T-helper 1 cell treated with Interleukin-12 subunit alpha and Interleukin-12 subunit beta and Interleukin-4 antibody, amounts not matched to agents 30 μg/mL and 1 μg/mL, for 36 hours (primary cell): ENCODE measurements around the gene GPD2.
"Not testable (repeated sequence)": the region's sequence is repeated elsewhere in the genome, so short reads cannot be mapped to it uniquely, and the experiment has no call there.

Experiments
- H3K27ac Mint-ChIP-seq: one replicate; pipeline ENCODE4 v1.8.0; 2021; ENCODE audit warnings: mild to moderate bottlenecking, mixed read lengths
- H3K27me3 Mint-ChIP-seq: one replicate; pipeline ENCODE4 v1.8.0; 2021; ENCODE audit warnings: low read depth, mixed read lengths
- H3K36me3 Mint-ChIP-seq: one replicate; pipeline ENCODE4 v1.8.0; 2021; ENCODE audit warnings: low read depth, mixed read lengths
- H3K4me1 Mint-ChIP-seq: one replicate; pipeline ENCODE4 v1.8.0; 2021; ENCODE audit warnings: low read depth, mixed read lengths
- H3K4me3 Mint-ChIP-seq: one replicate; pipeline ENCODE4 v1.8.0; 2021; ENCODE audit warnings: mild to moderate bottlenecking, moderate library complexity, mixed read lengths
- H3K9me3 Mint-ChIP-seq: one replicate; pipeline ENCODE4 v1.8.0; 2021; ENCODE audit warnings: mixed read lengths

GPD2 gene

DNA sequence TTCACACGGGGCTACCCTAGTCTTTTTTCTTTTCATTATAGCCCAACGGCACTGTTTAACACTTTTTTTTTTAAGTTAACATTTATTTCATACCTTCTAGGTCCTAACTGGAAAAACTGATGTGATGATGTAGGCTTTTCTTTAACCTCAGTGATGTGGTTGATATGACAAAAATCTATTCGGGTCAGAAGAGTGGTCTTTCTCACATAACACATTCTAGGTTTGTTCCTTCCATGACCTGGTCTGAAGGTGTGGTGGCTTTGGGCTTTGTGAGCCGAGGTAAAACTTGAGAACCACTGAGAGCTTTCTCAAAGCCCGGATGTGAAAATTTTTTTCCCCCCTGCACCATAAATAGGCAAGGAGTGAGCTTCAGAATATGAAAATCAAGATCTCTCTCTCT is 44.2 kb downstream of the GPD2 start:
- Mint-ChIP-seq H3K4me3 (no peak overlapping the region), H3K9me3 (no peaks in the 10 kb centered on the region), H3K4me1 (peaks cover 43% of the 10 kb centered on the region), H3K36me3 (peaks cover 8% of the 10 kb centered on the region), H3K27ac (no peak overlapping the region), H3K27me3 (no peaks in the 10 kb centered on the region)

DNA sequence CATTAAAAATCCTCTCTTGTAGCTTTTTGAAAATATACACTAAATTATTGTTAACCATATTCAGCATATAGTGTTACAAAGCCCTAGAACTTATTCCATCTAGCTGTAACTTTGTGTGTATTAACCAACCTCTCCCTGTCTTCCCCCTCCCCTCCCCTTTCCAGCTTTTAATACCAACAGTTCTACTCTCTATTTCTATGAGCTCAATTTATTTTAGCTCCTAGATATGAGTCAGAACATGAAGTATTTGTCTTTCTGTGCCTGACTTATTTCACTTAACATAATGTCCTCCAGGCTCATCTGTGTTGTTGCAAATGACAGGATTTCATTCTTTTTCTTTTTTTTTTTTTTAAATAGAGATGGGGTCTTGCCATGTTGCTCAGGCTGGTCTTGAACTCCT is 45.1 kb downstream of the GPD2 start:
- H3K27ac Mint-ChIP-seq: no peak overlapping the region
- no peak overlapping the region for H3K4me3 Mint-ChIP-seq
- H3K9me3 Mint-ChIP-seq: no peaks in the 10 kb centered on the region
- no peaks in the 10 kb centered on the region for H3K27me3 Mint-ChIP-seq
- H3K36me3 Mint-ChIP-seq: peaks cover 8% of the 10 kb centered on the region
- peaks cover 35% of the 10 kb centered on the region for H3K4me1 Mint-ChIP-seq

DNA sequence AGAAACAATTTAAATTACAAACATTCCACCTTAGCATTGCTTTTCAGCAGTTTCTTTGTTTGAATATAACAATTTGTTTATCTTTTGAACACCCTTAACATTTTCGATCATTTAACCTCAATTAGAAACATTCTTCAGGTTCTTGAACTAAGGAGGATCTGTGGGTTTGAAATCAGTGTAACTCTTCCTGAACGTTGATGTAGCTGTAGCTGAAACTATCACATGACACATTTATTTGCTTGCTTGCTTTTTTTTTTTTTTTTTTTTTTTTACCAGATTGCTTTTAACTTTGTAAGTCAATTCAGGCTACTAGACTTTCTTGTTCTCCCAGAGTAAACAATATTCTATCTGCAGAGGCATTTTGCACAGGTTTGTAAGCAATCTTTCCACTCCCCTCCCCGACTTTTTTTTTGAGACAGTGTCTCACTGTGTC is 47.6 kb downstream of the GPD2 start:
- Mint-ChIP-seq H3K27ac (no peak overlapping the region), H3K4me1 (peaks cover 28% of the 10 kb centered on the region), H3K36me3 (peaks cover 6% of the 10 kb centered on the region), H3K27me3 (no peaks in the 10 kb centered on the region), H3K4me3 (no peak overlapping the region), H3K9me3 (no peaks in the 10 kb centered on the region)

DNA sequence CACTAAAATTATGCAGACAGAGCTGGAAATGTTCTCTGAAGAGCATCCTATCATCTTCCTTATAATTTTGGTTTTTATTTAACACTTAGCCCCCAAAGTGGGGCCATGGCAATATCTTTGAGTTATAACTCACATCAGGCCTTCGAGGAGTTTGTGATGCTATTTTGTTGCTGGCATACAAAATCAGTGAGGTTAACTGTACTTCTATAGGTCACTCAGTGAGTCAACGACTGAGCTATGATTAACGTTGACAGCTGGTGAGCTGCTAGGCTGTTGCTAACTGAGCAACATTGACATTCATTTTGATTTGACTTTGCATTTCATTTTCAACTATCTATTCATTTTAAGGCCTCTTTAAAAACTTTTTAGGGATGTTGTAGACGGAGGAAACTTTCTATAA is 50.0 kb downstream of the GPD2 start:
- Mint-ChIP-seq H3K4me1 (peaks cover 35% of the 10 kb centered on the region), H3K9me3 (no peaks in the 10 kb centered on the region), H3K36me3 (peaks cover 4% of the 10 kb centered on the region), H3K4me3 (no peak overlapping the region), H3K27me3 (no peaks in the 10 kb centered on the region), H3K27ac (no peak overlapping the region)

DNA sequence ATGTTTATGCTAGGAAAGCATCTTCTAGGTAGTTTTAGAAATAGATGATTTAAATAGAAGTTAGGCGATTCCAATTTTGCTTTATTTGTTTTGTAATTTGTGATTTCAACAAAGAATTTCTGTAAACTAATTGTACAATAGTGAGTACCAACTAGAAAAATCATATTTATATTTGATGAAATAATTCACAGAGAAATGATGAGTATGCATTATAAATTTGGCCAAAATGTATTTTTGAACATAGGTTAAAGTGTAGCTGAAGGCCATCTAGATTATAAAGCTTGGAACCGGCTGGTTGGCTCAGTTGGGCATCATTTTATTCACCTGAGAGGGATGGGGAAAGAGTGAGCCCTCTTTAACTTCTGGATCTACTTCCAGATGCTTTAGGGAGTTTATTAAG is 50.4 kb downstream of the GPD2 start:
- Mint-ChIP-seq H3K27ac (no peak overlapping the region), H3K4me1 (peaks cover 38% of the 10 kb centered on the region), H3K9me3 (no peaks in the 10 kb centered on the region), H3K4me3 (no peak overlapping the region), H3K36me3 (peaks cover 4% of the 10 kb centered on the region), H3K27me3 (no peaks in the 10 kb centered on the region)

DNA sequence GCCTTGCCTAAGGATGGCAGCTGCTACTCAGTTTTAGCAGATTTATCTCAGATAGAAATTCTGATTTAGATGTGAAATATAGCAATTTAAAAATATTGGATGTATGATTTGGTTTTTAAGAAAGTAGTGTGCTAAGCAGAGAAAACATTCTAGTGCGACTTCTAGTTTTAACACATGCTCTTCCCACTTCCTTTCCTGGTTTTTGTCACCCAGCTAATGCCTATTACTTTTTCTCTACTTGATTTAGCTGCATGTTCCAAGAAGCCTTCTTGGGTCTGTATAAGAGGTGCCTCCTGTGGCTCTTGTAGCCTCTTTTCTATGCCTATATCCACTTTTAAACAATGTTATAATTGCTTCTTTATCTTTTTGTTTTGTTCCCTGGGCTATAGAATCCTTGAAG is 53.0 kb downstream of the GPD2 start:
- no peak overlapping the region for H3K4me3 Mint-ChIP-seq
- peaks cover 35% of the 10 kb centered on the region for H3K4me1 Mint-ChIP-seq
- no peaks in the 10 kb centered on the region for H3K9me3 Mint-ChIP-seq
- peaks cover 4% of the 10 kb centered on the region for H3K36me3 Mint-ChIP-seq
- H3K27ac Mint-ChIP-seq: no peak overlapping the region
- H3K27me3 Mint-ChIP-seq: no peaks in the 10 kb centered on the region

DNA sequence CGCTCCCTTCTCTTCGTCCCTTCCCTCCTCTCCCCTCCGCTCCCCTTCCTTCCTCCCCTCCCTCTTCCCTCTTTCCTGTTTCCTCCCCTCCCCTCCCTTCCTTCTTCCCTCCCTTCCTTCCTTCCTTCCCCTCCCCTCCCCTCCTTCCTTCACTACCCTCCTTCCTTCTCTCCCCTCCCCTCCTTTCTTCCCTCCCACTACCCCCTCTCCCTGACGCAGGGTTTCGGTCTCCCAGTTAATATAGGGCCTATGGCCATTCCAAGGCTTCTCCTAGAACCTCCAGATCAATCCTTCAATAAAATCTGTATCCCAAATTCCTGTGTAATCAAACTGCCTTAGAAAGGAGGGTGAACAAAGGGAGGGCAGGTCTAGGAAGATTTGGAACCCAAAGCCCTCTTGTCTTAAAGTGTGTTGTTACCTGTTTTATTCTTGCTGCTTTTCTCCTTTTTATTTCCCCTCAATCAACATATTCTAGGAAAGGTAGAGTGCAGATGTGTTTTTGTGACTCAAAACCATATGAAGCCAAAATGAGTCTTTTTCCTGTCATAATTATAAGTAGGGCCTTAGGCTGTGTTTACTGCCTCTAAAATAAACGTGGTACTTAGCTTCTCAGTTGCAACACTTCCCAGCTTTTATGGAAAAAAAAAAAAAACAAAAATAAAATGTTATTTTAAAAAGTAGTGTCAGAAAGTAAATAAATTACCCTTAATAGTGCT is 53.7 kb downstream of the GPD2 start:
- H3K36me3 Mint-ChIP-seq: peaks cover 2% of the 10 kb centered on the region
- H3K9me3 Mint-ChIP-seq: no peaks in the 10 kb centered on the region
- H3K27ac Mint-ChIP-seq: peak overlapping the region; percentile 63
- peak overlapping the region; percentile 27 for H3K4me3 Mint-ChIP-seq
- H3K4me1 Mint-ChIP-seq: peaks cover 35% of the 10 kb centered on the region
- no peaks in the 10 kb centered on the region for H3K27me3 Mint-ChIP-seq

DNA sequence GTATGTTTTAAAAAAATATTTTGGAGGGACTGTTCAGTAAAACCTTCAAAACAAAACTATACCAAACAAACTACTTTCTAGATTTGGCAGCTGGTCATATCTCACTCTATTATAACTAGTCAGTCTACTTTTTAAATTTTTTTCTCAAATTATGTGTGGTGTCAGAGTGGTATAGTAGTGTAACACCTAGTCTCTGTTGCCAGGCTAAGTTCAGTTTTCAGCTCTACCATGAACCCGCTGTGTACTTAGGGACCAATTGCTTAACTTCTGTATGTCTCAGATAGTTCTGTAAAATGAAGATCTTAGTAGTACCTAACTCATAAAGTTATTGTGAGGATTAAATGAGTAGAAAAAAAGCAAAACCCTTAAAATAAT is 54.3 kb downstream of the GPD2 start:
- no peak overlapping the region for H3K4me3 Mint-ChIP-seq
- H3K36me3 Mint-ChIP-seq: peaks cover 2% of the 10 kb centered on the region
- no peaks in the 10 kb centered on the region for H3K9me3 Mint-ChIP-seq
- H3K4me1 Mint-ChIP-seq: peaks cover 31% of the 10 kb centered on the region
- no peaks in the 10 kb centered on the region for H3K27me3 Mint-ChIP-seq
- peak overlapping the region; percentile 13 for H3K27ac Mint-ChIP-seq

DNA sequence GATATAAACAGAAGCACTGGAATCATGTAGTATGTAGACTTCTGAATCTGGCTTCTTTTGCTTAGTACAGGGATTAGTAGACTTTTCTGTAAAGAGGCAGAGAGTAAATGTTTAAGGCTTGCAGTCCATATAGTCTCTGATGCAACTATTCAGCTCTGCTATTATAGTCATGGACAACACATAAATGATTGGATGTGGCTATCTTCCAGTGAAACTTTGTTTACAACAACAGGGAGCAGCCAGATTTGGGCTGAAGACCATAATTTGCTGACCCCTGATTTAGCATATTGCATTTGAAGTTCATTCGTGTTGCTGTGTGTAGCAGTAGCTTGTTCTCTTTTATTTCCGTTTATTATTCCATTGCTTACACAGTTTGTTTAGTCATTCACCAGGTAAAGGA is 55.0 kb downstream of the GPD2 start:
- Mint-ChIP-seq H3K9me3 (no peaks in the 10 kb centered on the region), H3K4me1 (peaks cover 32% of the 10 kb centered on the region), H3K36me3 (peaks cover 2% of the 10 kb centered on the region), H3K27me3 (no peaks in the 10 kb centered on the region), H3K4me3 (no peak overlapping the region), H3K27ac (no peak overlapping the region)

DNA sequence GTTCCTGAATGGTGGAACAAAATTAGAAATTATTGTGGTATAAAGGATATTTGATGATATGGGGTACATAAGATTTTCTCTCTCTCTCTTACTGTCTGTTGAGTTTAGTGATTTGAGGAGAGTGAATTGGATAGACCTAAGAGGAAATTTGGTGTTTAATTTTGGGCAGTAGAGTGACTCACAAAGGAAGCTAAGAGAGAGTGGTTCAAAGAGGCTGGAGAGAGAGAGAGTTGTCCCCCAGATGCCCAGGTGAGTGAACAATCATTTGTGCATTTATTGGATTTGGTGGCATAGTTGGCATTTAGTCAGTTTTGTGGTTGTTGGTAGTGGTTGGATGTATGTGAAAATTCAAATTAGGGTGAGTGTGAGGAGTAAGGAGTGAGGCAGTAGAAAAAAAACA is 56.8 kb downstream of the GPD2 start:
- no peaks in the 10 kb centered on the region for H3K9me3 Mint-ChIP-seq
- no peak overlapping the region for H3K27ac Mint-ChIP-seq
- no peak overlapping the region for H3K4me3 Mint-ChIP-seq
- H3K27me3 Mint-ChIP-seq: no peaks in the 10 kb centered on the region
- H3K4me1 Mint-ChIP-seq: peaks cover 36% of the 10 kb centered on the region
- H3K36me3 Mint-ChIP-seq: peaks cover 6% of the 10 kb centered on the region

DNA sequence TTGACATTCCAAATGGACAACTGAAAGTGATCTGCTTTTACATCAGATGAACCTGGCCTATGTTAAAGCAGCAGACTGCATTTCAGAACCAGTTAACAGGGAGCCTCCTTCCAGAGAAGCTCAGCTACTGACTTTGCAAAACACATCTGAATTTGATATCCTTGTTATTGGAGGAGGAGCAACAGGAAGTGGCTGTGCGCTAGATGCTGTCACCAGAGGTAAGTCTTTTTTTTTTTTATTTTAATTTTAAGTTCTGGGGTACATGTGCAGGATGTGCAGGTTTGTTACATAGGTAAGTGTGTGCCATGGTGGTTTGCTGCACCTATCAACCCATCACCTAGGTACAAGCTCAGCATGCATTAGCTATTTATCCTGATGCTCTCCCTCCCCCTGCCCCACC is 59.8 kb downstream of the GPD2 start:
- not testable (repeated sequence) for H3K27me3 Mint-ChIP-seq, H3K27ac Mint-ChIP-seq, H3K4me3 Mint-ChIP-seq, H3K36me3 Mint-ChIP-seq, H3K9me3 Mint-ChIP-seq
- peaks cover 17% of the 10 kb centered on the region for H3K4me1 Mint-ChIP-seq

DNA sequence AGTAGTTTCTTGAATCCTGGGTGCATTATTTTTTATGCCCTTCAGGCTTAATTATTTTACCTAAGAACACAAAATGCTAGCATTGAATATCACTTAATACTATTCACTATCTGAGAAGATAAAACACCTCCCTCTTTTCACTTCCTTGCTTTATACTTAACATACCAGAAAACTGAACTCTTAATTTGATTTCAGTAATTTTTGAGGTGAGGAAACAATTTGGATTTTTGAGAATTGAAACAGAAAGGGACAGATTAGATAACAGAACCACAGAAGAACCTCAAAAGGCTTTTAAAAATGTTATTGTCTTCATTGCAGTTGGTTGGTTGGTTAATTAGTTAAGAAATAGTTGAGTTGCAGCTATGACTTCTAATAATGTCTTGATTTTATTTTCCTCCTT is 69.5 kb downstream of the GPD2 start:
- Mint-ChIP-seq H3K9me3 (no peaks in the 10 kb centered on the region), H3K4me1 (peaks cover 16% of the 10 kb centered on the region), H3K27ac (no peak overlapping the region), H3K36me3 (peaks cover 7% of the 10 kb centered on the region), H3K4me3 (no peak overlapping the region), H3K27me3 (no peaks in the 10 kb centered on the region)

DNA sequence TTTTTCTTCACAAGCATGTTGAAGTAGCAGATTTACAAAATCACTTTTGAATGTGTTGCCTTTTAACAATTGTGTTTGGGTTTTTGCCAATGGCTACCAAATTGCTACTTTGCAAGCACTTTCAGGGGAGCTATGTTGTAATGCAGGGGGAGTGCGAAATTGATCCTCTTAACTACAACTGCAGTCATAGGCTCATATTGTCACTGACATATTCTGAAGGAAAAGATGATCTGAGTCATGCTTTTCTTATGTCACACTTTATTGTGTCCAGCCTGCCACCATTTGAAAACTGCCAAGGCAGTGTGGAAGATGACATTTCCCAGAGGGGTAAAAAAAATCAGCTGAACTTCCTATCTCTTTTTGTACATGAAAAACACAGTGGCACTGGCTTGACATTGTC is 74.9 kb downstream of the GPD2 start:
- Mint-ChIP-seq H3K36me3 (peaks cover 20% of the 10 kb centered on the region), H3K27me3 (no peaks in the 10 kb centered on the region), H3K9me3 (no peaks in the 10 kb centered on the region), H3K27ac (no peak overlapping the region), H3K4me3 (no peak overlapping the region), H3K4me1 (peaks cover 7% of the 10 kb centered on the region)

DNA sequence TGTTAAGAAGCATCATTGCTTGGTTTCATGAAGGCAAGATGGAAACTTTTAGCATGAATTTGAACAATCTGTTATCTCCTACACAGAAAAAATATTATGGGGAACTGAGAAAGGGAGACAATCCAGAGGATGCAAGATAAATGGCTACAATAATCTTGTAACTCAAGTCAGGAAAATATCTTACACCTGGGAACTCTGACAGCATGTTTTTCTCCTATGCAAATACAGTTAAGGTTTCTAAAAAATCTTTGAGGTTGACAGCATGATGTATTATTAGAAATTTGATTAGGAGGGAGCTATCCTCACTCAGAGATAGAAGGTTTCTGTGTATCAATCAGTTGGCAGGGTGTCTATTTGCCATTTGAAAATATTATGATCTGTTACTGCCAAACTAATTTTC is 75.6 kb downstream of the GPD2 start:
- Mint-ChIP-seq H3K4me3 (no peak overlapping the region), H3K27ac (no peak overlapping the region), H3K9me3 (no peaks in the 10 kb centered on the region), H3K36me3 (peaks cover 20% of the 10 kb centered on the region), H3K4me1 (peaks cover 4% of the 10 kb centered on the region), H3K27me3 (no peaks in the 10 kb centered on the region)

DNA sequence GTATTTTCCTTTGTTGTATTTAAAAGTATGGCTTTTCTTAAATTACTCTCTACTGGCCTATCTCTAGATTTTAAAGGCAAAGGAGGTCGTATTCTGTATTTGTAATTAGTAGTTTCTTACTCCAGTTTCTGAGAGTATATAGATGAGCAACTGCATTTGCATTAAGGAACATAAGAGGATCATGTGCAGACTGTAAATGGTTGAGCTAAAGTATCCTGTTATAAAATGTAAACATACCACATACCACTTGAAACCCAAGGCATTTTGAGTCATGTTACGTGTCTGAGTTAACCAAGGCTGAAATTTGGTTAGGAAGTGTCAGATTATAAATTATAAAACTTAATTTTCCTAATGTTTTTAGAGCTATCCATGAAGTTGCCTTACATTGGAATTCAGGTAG is 76.3 kb downstream of the GPD2 start:
- Mint-ChIP-seq H3K9me3 (no peaks in the 10 kb centered on the region), H3K36me3 (peaks cover 23% of the 10 kb centered on the region), H3K27me3 (no peaks in the 10 kb centered on the region)

DNA sequence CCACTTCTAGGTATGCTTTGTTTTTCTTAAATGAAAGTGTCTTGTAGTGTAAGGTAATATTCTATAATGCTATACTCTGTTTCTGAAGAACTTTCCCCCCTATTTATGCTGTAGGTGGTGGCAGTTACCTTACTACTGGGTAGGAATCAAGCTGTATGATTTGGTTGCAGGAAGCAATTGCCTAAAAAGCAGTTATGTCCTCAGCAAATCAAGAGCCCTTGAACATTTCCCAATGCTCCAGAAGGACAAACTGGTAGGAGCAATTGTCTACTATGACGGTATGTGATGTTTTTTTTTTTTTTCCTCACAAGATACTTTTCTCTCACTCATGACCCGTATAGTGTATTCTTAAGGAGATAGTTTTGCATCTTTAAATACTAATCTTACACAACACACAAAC is 77.0 kb downstream of the GPD2 start:
- Mint-ChIP-seq H3K4me1 (peaks cover 2% of the 10 kb centered on the region), H3K9me3 (no peaks in the 10 kb centered on the region), H3K36me3 (peaks cover 21% of the 10 kb centered on the region), H3K27me3 (no peaks in the 10 kb centered on the region), H3K27ac (no peak overlapping the region), H3K4me3 (no peak overlapping the region)

More for the DNA sequence above, 76.3 kb downstream of the GPD2 start:
- Mint-ChIP-seq H3K4me3 (no peak overlapping the region), H3K4me1 (peaks cover 4% of the 10 kb centered on the region), H3K27ac (no peak overlapping the region)
